ENCODE data around the gene CYTH2. TPM values are rescaled to one million over a fixed set of nuclear protein-coding genes. Genes with fewer than 3 reads are reported as not detected.
A peak's percentile ranks its signal among the peaks of the same experiment; 100 is the strongest.

CYTH2 gene
- total and polyA plus RNA-seq, 9 of the 15 experiments (the other 6 are each of a cell fraction or from before 2014, with no cell fraction given): 1.8 to 45.2 (median 23.8) TPM

- no peaks in the 10 kb centered on the region for H3K9me1 ChIP-seq (ENCODE audit: control insufficient read depth, insufficient read depth, low read length)
- peak overlapping the region; percentile 63 for H3K4me3 ChIP-seq
- FAIRE-seq (peak; percentile 98), DNase-seq (ENCODE audit: extremely low read depth in 1 of 4, low spot score in 3 of 4) (peak; percentile 95 to 98 (median 97)), ATAC-seq (peak; percentile 94)
- H2AFZ ChIP-seq (ENCODE audit: low read depth, low read length): peak overlapping the region; percentile 95
- peak overlapping the region; percentile 86 for H3K27ac ChIP-seq (ENCODE audit: extremely low read depth, low read depth, low read length)
- peaks cover 6% of the 10 kb centered on the region; the same call in 2 of the 3 replicates for H3K79me2 ChIP-seq (ENCODE audit: control insufficient read depth, insufficient read depth, low read length)
- no peaks in the 10 kb centered on the region for H3K9me3 ChIP-seq (replicated peaks; ENCODE audit: control insufficient read depth, insufficient read depth, low read depth, low read length)
- POLR2A ChIA-PET: interaction anchor here (0.6 to 1.9 kb wide), 8 partner anchors 12 to 168 kb away, joined by 3 to 7 read pairs (median 3); partner anchors contain the start of genes EMP3, RPL18 and SPHK2
- BruUV-seq (replicated peaks): no TSS peak
- H3K9ac ChIP-seq (ENCODE audit: insufficient read depth in 1 of 2, low read depth in 2 of 2, low read length in 2 of 2): peak overlapping the region; percentile 70 to 89; a peak in 3 of 4 replicates
- H3K27me3 ChIP-seq (ENCODE audit: control insufficient read depth in 2 of 2, insufficient read depth in 2 of 2, low read length in 2 of 2): no peaks in the 10 kb centered on the region
- CTCF ChIA-PET (ENCODE audit: low intra/inter-chr PET ratio): interaction anchor here (0.7 kb wide), 1 partner anchor 142 kb away, joined by 3 read pairs; no protein-coding TSS in a partner anchor
- WGBS (ENCODE audit: insufficient coverage, low coverage, missing lambda C conversion rate): 0% methylated on average over 24 of the region's 47 CpGs
- intact Hi-C loops (cut with micrococcal nuclease): loop anchor here (10.0 kb wide), 1 partner anchor 98 kb away; the partner anchor contains the start of genes GRIN2D and KDELR1
- in situ Hi-C loops (cut with MboI): no loop called here
- peaks cover 34 to 64% of the 10 kb centered on the region in 2 experiments for H3K4me1 ChIP-seq (replicated peaks in 1 of 2; ENCODE audit: control insufficient read depth in 2 of 2, insufficient read depth in 2 of 2, low read length in 2 of 2)
- H3K4me2 ChIP-seq (ENCODE audit: insufficient read depth, low read length): peak overlapping the region; percentile 93
- peaks cover 6% of the 10 kb centered on the region; the same call in 1 of the 3 replicates for H3K36me3 ChIP-seq (ENCODE audit: control insufficient read depth, insufficient read depth, low read length)
- H4K20me1 ChIP-seq (replicated peaks; ENCODE audit: control insufficient read depth, insufficient read depth, low read length): 0 out of 2 replicates have a peak, but pooled peaks cover 4% of the 10 kb centered on the region
- TF ChIP-seq SAP30 (IDR thresholded peaks at IDR 0.05; ENCODE audit: borderline replicate concordance, insufficient read depth, low read depth, low read length, poor library complexity, severe bottlenecking) (no peak), MBD2 (IDR thresholded peaks at IDR 0.05; ENCODE audit: borderline replicate concordance, low read depth) (peak; percentile 27; the same call in 1 of the 2 replicates), ELF4 (CRISPR knock-in tag; IDR thresholded peaks at IDR 0.05) (peak; percentile 52; the same call in 1 of the 2 replicates), ZNF589 (CRISPR knock-in tag; IDR thresholded peaks at IDR 0.05; ENCODE audit: low read depth) (0 out of 2 replicates have a peak, but pooled peaks have one; percentile 23), ZNF766 (CRISPR knock-in tag; conservative IDR thresholded peaks at IDR 0.05) (no peak), KDM5B (IDR thresholded peaks at IDR 0.05; ENCODE audit: insufficient replicate concordance, low read depth, low read length) (peak; percentile 72), MLLT1 (IDR thresholded peaks at IDR 0.05) (peak in 1 of 2 experiments; percentile 6; a peak in 1 of 4 replicates), E2F8 (IDR thresholded peaks at IDR 0.05; ENCODE audit: low read depth, partially characterized antibody) (peak; percentile 67), E2F4 (CRISPR knock-in tag; IDR thresholded peaks at IDR 0.05; ENCODE audit: low read depth) (0 out of 2 replicates have a peak, but pooled peaks have one; percentile 66), JUND (IDR thresholded peaks at IDR 0.05; ENCODE audit: borderline replicate concordance, low read depth, low read length) (peak; percentile 6; the same call in 1 of the 2 replicates), JUND (tag; IDR thresholded peaks at IDR 0.05; ENCODE audit: borderline replicate concordance, low read depth, low read length) (no peak), ZBED1 (IDR thresholded peaks at IDR 0.05) (peak; percentile 92), PKNOX1 (IDR thresholded peaks at IDR 0.05) (peak; percentile 60; the same call in 1 of the 2 replicates)
These were observed 24.0 kb downstream of the CYTH2 start for GRCh38 chr19:48492925-48493717.

Data from K562 (cell line).